H1 (cell line): ENCODE results near the gene MAP2K5. TPM values are rescaled to one million over a fixed set of nuclear protein-coding genes. Genes with fewer than 3 reads are reported as not detected.

Source experiments
- CBX8 ChIP-seq: fragments of 300-800, 300-1000 bp; sonication (generic); IDR thresholded peaks from 2 replicates; pipeline ENCODE4 v1.7.1; 2016; ENCODE audit warnings: low read depth, low read length, borderline replicate concordance
- CHD7 ChIP-seq: fragments of 300-600 bp; sonication (generic); IDR thresholded peaks from 2 replicates; pipeline ENCODE4 v1.7.1; 2012; ENCODE audit warnings: low read length, moderate library complexity, mild to moderate bottlenecking, inconsistent platforms; ENCODE audit not compliant: insufficient replicate concordance
- EP300 ChIP-seq, 2 experiments: IDR thresholded peaks; 1 replicate in 1 of 2; 2 replicates in 1 of 2; pipeline ENCODE4 v1.6.1; 2011 to 2012; ENCODE audit warnings: low read depth in 2 of 2, low read length in 2 of 2, mild to moderate bottlenecking in 2 of 2, borderline replicate concordance in 1 of 2, inconsistent platforms in 1 of 2, moderate library complexity in 1 of 2
- EZH2 ChIP-seq: fragments of 200-600 bp; sonication (generic); IDR thresholded peaks from 2 replicates; pipeline ENCODE4 v1.7.1; 2012; ENCODE audit warnings: low read depth, mild to moderate bottlenecking, moderate library complexity, low read length, inconsistent platforms; ENCODE audit not compliant: severe bottlenecking
- PHF8 ChIP-seq: fragments of 200-600 bp; sonication (generic); conservative IDR thresholded peaks from 2 replicates; pipeline ENCODE4 v1.7.1; 2012; ENCODE audit warnings: low read depth, mild to moderate bottlenecking, inconsistent platforms, low read length, moderate library complexity
- POU5F1 ChIP-seq: IDR thresholded peaks from 2 replicates; pipeline ENCODE4 v1.6.1; 2011; ENCODE audit warnings: low read depth, mild to moderate bottlenecking, low read length, moderate library complexity
- SP2 ChIP-seq: IDR thresholded peaks from 2 replicates; pipeline ENCODE4 v1.6.1; 2012; ENCODE audit warnings: mild to moderate bottlenecking, low read length, inconsistent platforms
- SUZ12 ChIP-seq: fragments of 200-600 bp; sonication (generic); IDR thresholded peaks from 2 replicates; pipeline ENCODE4 v1.6.1; 2012; ENCODE audit warnings: mild to moderate bottlenecking, inconsistent platforms, low read length, moderate library complexity, mixed read lengths
- TBP ChIP-seq: IDR thresholded peaks from 2 replicates; pipeline ENCODE4 v1.6.1; 2011; ENCODE audit warnings: low read depth, low read length, improper control_type of control experiment
- polyA plus RNA-seq, 7 experiments: library from polyadenylated mRNA; depleted of rRNA in 3 of 7; stranded (reverse) in 5 of 7; unstranded in 2 of 7; fragments of >200 nt in 5 of 7; fragments of 200-250 nt in 2 of 7; gene quantifications; 1 replicate in 5 of 7; 2 replicates in 1 of 7; 4 replicates in 1 of 7; pipeline versions ENCODE4 v1.2.1 to v1.2.3, GENCODE V29; 2011 to 2013; ENCODE audit warnings: missing spikeins in 2 of 7, mixed read lengths in 2 of 7
- total RNA-seq: library from RNA; stranded (reverse); fragmentation: NEBNext Ultra II Directional; extraction: Animal tissue kit (Norgen Biotek cat#: 25700); gene quantifications from 2 replicates; pipeline ENCODE4 v1.2.1, GENCODE V29; 2021

The MAP2K5 gene
- total and polyA plus RNA-seq, 2 of the 8 experiments (the other 6 are each of a cell fraction or from before 2014, with no cell fraction given) = 4.4 to 15.8 TPM

- no peak for TF ChIP-seq CHD7
- TF ChIP-seq CBX8 = peak; percentile 84; the same call in 1 of the 2 replicates
- TF ChIP-seq POU5F1 = no peak
- TF ChIP-seq SUZ12 = peak; percentile 91
- no peak for TF ChIP-seq SP2
- peak; percentile 97 for TF ChIP-seq EZH2
- no peak for TF ChIP-seq EP300 (IDR thresholded peaks at IDR 0.05; ENCODE audit: borderline replicate concordance in 1 of 2, low read depth in 2 of 2, low read length in 2 of 2)
- no peak for TF ChIP-seq TBP
- TF ChIP-seq PHF8 = no peak
Measured at GRCh38 chr15:67828278-67828968, 285.9 kb downstream of the MAP2K5 start (continued).
